PC-3 (cell line): ENCODE data around the gene KRT6A. TPM values are rescaled to one million over a fixed set of nuclear protein-coding genes. Genes with fewer than 3 reads are reported as not detected.
"Not testable (repeated sequence)": the region's sequence is repeated elsewhere in the genome, so short reads cannot be mapped to it uniquely, and the experiment has no call there.

Source experiments
- ATAC-seq: fragments of 200-7000 bp; cut with Tn5 transposase; 2 replicates; pipeline ENCODE4 v1.9.1; 2020; ENCODE audit warnings: mild to moderate bottlenecking, moderate library complexity
- BruUV-seq: library from RNA; stranded (reverse); fragments of 400-500 nt; replicated peaks from 2 replicates; lab custom pipeline; 2021; lab: Mats Ljungman, UMichigan
- CTCF ChIA-PET: fragments of 300-600 bp; sonication (Branson Sonifier 250); formaldehyde crosslinking; loops from one replicate; lab custom pipeline; 2022; ENCODE audit warnings: antibody characterized with exemption; lab: Charles Lee
- POLR2A ChIA-PET: fragments of 300-600 bp; sonication (Branson Sonifier 250); formaldehyde crosslinking; loops from one replicate; lab custom pipeline; 2022; ENCODE audit warnings: antibody characterized with exemption; ENCODE audit not compliant: unreplicated experiment; lab: Charles Lee
- DNase-seq: peaks from one replicate; pipeline ENCODE4 v3.0.0-alpha.2; 2015
- H2AFZ ChIP-seq: fragments of 300-600 bp; sonication (generic); 2 replicates; pipeline ENCODE4 v1.6.0; 2016; ENCODE audit warnings: antibody characterized with exemption, low read length
- H3F3A ChIP-seq: fragments of 300-600 bp; sonication (generic); one replicate; pipeline ENCODE4 v1.6.0; 2017; ENCODE audit warnings: antibody characterized with exemption, low read length, control low read depth, mild to moderate bottlenecking; ENCODE audit not compliant: unreplicated experiment
- H3K27ac ChIP-seq: fragments of 300-600 bp; sonication (generic); 2 replicates; pipeline ENCODE4 v1.5.1; 2016; ENCODE audit warnings: mild to moderate bottlenecking, low read length
- H3K27me3 ChIP-seq: fragments of 300-600 bp; sonication (generic); 2 replicates; pipeline ENCODE4 v1.6.1; 2016; ENCODE audit warnings: low read length, mixed read lengths
- H3K36me3 ChIP-seq: fragments of 300-600 bp; sonication (generic); 2 replicates; pipeline ENCODE4 v1.6.1; 2016; ENCODE audit warnings: low read depth, mixed run types, low read length, mixed read lengths
- H3K4me1 ChIP-seq: fragments of 300-600 bp; sonication (generic); 2 replicates; pipeline ENCODE4 v1.5.1; 2016; ENCODE audit warnings: low read length; ENCODE audit not compliant: insufficient read depth
- H3K4me2 ChIP-seq: fragments of 300-600 bp; sonication (generic); 2 replicates; pipeline ENCODE4 v1.6.0; 2016; ENCODE audit warnings: low read length
- H3K4me3 ChIP-seq: fragments of 300-600 bp; sonication (generic); 2 replicates; pipeline ENCODE4 v1.5.1; 2016; ENCODE audit warnings: mild to moderate bottlenecking, low read length, mixed read lengths
- H3K79me2 ChIP-seq: fragments of 300-600 bp; sonication (generic); 2 replicates; pipeline ENCODE4 v1.6.1; 2017; ENCODE audit warnings: low read length, mixed read lengths
- H3K9ac ChIP-seq: fragments of 300-600 bp; sonication (generic); 2 replicates; pipeline ENCODE4 v1.6.0; 2016; ENCODE audit warnings: mild to moderate bottlenecking, low read length
- H3K9me2 ChIP-seq: fragments of 300-600 bp; sonication (generic); replicated peaks from 2 replicates; pipeline ENCODE4 v1.6.1; 2016; ENCODE audit warnings: mixed run types, low read length, mixed read lengths
- H3K9me3 ChIP-seq: fragments of 300-600 bp; sonication (generic); 2 replicates; pipeline ENCODE4 v1.6.1; 2016; ENCODE audit warnings: low read length, mixed read lengths
- H4K20me1 ChIP-seq: fragments of 300-600 bp; sonication (generic); 2 replicates; pipeline ENCODE4 v1.6.1; 2016; ENCODE audit warnings: low read length, mixed read lengths
- EZH2 ChIP-seq: fragments of 300-600 bp; sonication (generic); IDR thresholded peaks from one replicate; pipeline ENCODE4 v1.6.1; 2017; ENCODE audit warnings: antibody characterized with exemption, mild to moderate bottlenecking, low read length; ENCODE audit not compliant: unreplicated experiment
- EZH2phosphoT487 ChIP-seq: fragments of 300-600 bp; sonication (generic); IDR thresholded peaks from 2 replicates; pipeline ENCODE4 v1.6.1; 2018; ENCODE audit warnings: mild to moderate bottlenecking, antibody characterized with exemption, low read length, borderline replicate concordance
- intact Hi-C: fragments of 100-400 bp; cut with micrococcal nuclease; formaldehyde crosslinking; loops from 2 replicates; pipeline ENCODE4 v1.9.0; 2023
- total RNA-seq: library from RNA; depleted of rRNA; stranded (reverse); fragments of >200 nt; gene quantifications from 2 replicates; pipeline ENCODE4 v1.2.3, GENCODE V29; 2014
- TF ChIP-seq, protein P1 (sequence below): fragments of 300-600 bp; sonication (generic); conservative IDR thresholded peaks from 2 replicates; pipeline ENCODE4 v1.5.1; 2017; ENCODE audit warnings: antibody characterized with exemption, low read depth, mild to moderate bottlenecking, low read length

Gene KRT6A
- total RNA-seq, 1 experiment from 2014 or later = 46.3 TPM

DNA sequence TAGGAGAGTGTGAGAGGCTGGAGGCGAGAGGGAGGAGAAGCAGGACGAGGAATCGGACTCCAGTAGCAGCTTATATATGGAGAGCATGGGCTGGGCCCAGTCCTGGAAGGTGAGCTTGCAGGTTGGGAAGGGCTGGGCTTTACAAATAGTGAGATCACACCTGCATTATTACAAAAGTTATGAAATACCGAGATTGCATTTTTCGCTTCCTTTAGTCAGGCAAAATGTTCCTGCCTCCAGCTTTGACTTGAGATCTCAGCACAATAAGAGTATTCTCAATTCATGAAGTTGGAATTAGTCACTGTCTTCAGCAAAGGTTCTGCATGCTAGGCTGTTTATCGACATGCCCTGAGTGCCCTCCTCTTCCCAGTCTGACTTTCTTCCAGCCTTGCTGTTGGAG lies 41.0 kb downstream of the KRT6A start, which contains the start of gene KRT6B:
TSS of gene KRT6B (minus strand) at position 46 of the 400 bp plus-strand sequence. CDS start 68 bp downstream, outside the sequence.
- Histone ChIP-seq H3K36me3 (no peaks in the 10 kb centered on the region), H3F3A (no peaks in the 10 kb centered on the region), H3K4me1 (peaks cover 34% of the 10 kb centered on the region), H3K9ac (no peak within 1 kb of the TSS), H3K9me2 (no peaks in the 10 kb centered on the region), H2AFZ (no peak within 1 kb of the TSS), H3K4me2 (no peak within 1 kb of the TSS), H3K27me3 (no peaks in the 10 kb centered on the region), H3K27ac (peak within 1 kb of the TSS; percentile 64), H3K4me3 (no peak within 1 kb of the TSS), H3K9me3 (no peaks in the 10 kb centered on the region), H3K79me2 (no peaks in the 10 kb centered on the region), H4K20me1 (no peaks in the 10 kb centered on the region)
- peak; percentile 67 for DNase-seq
- CTCF ChIA-PET = no interaction called here
- POLR2A ChIA-PET = no interaction called here
- no peak for ATAC-seq
- no peak for TF ChIP-seq EZH2phosphoT487
- no peak for TF ChIP-seq EZH2
- TF ChIP-seq, protein P1, sequence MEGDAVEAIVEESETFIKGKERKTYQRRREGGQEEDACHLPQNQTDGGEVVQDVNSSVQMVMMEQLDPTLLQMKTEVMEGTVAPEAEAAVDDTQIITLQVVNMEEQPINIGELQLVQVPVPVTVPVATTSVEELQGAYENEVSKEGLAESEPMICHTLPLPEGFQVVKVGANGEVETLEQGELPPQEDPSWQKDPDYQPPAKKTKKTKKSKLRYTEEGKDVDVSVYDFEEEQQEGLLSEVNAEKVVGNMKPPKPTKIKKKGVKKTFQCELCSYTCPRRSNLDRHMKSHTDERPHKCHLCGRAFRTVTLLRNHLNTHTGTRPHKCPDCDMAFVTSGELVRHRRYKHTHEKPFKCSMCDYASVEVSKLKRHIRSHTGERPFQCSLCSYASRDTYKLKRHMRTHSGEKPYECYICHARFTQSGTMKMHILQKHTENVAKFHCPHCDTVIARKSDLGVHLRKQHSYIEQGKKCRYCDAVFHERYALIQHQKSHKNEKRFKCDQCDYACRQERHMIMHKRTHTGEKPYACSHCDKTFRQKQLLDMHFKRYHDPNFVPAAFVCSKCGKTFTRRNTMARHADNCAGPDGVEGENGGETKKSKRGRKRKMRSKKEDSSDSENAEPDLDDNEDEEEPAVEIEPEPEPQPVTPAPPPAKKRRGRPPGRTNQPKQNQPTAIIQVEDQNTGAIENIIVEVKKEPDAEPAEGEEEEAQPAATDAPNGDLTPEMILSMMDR = no peak
- BruUV-seq = no TSS peak
- intact Hi-C loops = loop anchor here (10.0 kb wide), 1 partner anchor 57 kb away; no protein-coding TSS in a partner anchor

DNA sequence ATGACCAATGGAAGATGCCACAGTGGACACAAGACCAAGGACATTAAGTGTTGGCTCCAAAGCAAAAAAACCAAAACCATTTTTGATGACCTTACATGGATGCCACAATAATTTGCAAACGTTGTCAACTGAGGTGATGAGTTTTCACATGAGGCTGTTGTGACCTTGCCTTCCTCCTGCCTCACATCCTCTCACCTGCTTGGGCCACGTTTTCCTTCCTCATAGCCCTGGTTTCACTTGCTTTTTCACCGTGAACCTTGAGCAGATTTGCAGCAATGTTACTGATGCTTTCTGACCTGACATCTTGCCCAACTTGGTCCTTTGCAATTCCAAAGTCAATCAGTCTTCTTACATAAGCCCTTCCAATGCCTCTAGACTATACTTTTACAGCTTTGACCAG lies 44.8 kb downstream of the KRT6A start:
- TF ChIP-seq EZH2 = no peak
- TF ChIP-seq EZH2phosphoT487 = no peak
- TF ChIP-seq, protein P1 = no peak
- Histone ChIP-seq H3K4me3 (no peak overlapping the region), H3K79me2 (no peaks in the 10 kb centered on the region), H2AFZ (no peak overlapping the region), H3K4me2 (no peak overlapping the region), H3K27ac (no peak overlapping the region), H4K20me1 (no peaks in the 10 kb centered on the region), H3K27me3 (no peaks in the 10 kb centered on the region), H3F3A (peaks cover 2% of the 10 kb centered on the region), H3K9me3 (no peaks in the 10 kb centered on the region), H3K4me1 (peaks cover 24% of the 10 kb centered on the region), H3K9ac (no peak overlapping the region), H3K36me3 (no peaks in the 10 kb centered on the region), H3K9me2 (no peaks in the 10 kb centered on the region)
- ChIA-PET POLR2A (no interaction called here), CTCF (no interaction called here)
- intact Hi-C loops = loop anchor here (10.0 kb wide), 1 partner anchor 57 kb away; no protein-coding TSS in a partner anchor
- no TSS peak for BruUV-seq
- ATAC-seq = no peak
- DNase-seq = no peak

DNA sequence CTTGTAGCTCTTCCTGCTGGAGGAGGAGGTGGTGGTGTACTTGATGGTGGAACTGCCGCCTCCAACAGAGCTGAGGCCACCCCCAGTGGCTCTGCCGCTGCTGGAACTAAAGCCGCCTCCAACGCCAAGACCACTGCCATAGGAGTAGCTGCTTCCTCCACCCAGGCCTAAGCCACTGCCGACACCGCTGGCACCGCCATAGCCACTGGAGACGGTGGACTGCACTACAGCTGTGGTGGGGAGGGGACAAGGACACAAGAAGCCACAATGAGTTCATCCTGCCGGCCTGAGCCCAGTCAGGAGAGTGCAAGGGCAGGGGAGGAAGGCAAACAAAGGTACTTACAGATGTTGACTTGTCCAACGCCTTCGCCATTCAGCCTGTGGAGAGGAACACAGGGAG lies 45.9 kb downstream of the KRT6A start:
- CTCF ChIA-PET, H3K79me2 ChIP-seq, ATAC-seq, H4K20me1 ChIP-seq, H2AFZ ChIP-seq, H3F3A ChIP-seq, DNase-seq, H3K27ac ChIP-seq, H3K36me3 ChIP-seq, H3K9me3 ChIP-seq, BruUV-seq, H3K4me3 ChIP-seq, H3K9ac ChIP-seq, H3K4me2 ChIP-seq, POLR2A ChIA-PET, H3K27me3 ChIP-seq, H3K9me2 ChIP-seq: not testable (repeated sequence)
- intact Hi-C loops = loop anchor here (10.0 kb wide), 1 partner anchor 58 kb away; no protein-coding TSS in a partner anchor
- peaks cover 29% of the 10 kb centered on the region for H3K4me1 ChIP-seq
